Glutamatergic neuron (in vitro differentiated cells): ENCODE data around the gene ITGA2. TPM values are rescaled to one million over a fixed set of nuclear protein-coding genes. Genes with fewer than 3 reads are reported as not detected.

Experiments used
- DNase-seq: peaks from one replicate; pipeline ENCODE4 v3.0.0; 2022
- H3K27ac Mint-ChIP-seq: one replicate; pipeline ENCODE4 v1.8.0; 2020; ENCODE audit warnings: mild to moderate bottlenecking, mixed read lengths, inconsistent platforms; ENCODE audit not compliant: unreplicated experiment
- H3K27me3 Mint-ChIP-seq: one replicate; pipeline ENCODE4 v1.8.0; 2020; ENCODE audit warnings: mild to moderate bottlenecking, moderate library complexity, mixed read lengths, inconsistent platforms; ENCODE audit not compliant: unreplicated experiment
- H3K36me3 Mint-ChIP-seq: one replicate; pipeline ENCODE4 v1.8.0; 2020; ENCODE audit warnings: mild to moderate bottlenecking, mixed read lengths, inconsistent platforms; ENCODE audit not compliant: unreplicated experiment
- H3K4me1 Mint-ChIP-seq: one replicate; pipeline ENCODE4 v1.8.0; 2020; ENCODE audit warnings: mild to moderate bottlenecking, low read depth, mixed read lengths, inconsistent platforms; ENCODE audit not compliant: unreplicated experiment
- H3K4me3 Mint-ChIP-seq: one replicate; pipeline ENCODE4 v1.8.0; 2020; ENCODE audit warnings: mild to moderate bottlenecking, mixed read lengths, inconsistent platforms; ENCODE audit not compliant: unreplicated experiment
- H3K9me3 Mint-ChIP-seq: one replicate; pipeline ENCODE4 v1.8.0; 2020; ENCODE audit warnings: mild to moderate bottlenecking, moderate library complexity, mixed read lengths, inconsistent platforms; ENCODE audit not compliant: unreplicated experiment
- total RNA-seq: library from RNA; stranded (reverse); fragmentation: NEBNext Ultra II Directional; extraction: Animal tissue kit (Norgen Biotek cat#: 25700); gene quantifications from one replicate; pipeline ENCODE4 v1.2.1, GENCODE V29; 2021; ENCODE audit not compliant: unreplicated experiment
- TF ChIP-seq, protein P1 (sequence below): fragments of 200-600 bp; sonication (generic); IDR thresholded peaks from one replicate; pipeline ENCODE4 v1.5.0; 2021; ENCODE audit not compliant: partially characterized antibody, unreplicated experiment

ITGA2 gene
- total RNA-seq, 1 donor from 2014 or later: not detected

DNA sequence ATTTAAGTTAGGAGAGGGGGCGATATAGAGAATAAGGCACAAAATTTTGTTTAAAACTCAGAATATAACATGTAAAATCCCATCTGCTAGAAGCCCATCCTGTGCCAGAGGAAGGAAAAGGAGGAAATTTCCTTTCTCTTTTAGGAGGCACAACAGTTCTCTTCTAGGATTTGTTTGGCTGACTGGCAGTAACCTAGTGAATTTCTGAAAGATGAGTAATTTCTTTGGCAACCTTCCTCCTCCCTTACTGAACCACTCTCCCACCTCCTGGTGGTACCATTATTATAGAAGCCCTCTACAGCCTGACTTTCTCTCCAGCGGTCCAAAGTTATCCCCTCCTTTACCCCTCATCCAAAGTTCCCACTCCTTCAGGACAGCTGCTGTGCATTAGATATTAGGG lies 102.1 kb downstream of the ITGA2 start:
- Mint-ChIP-seq H3K36me3 (no peaks in the 10 kb centered on the region), H3K9me3 (no peaks in the 10 kb centered on the region), H3K27ac (no peak overlapping the region), H3K4me1 (no peaks in the 10 kb centered on the region), H3K27me3 (no peaks in the 10 kb centered on the region), H3K4me3 (no peak overlapping the region)
- no peak for DNase-seq
- TF ChIP-seq, protein P1, sequence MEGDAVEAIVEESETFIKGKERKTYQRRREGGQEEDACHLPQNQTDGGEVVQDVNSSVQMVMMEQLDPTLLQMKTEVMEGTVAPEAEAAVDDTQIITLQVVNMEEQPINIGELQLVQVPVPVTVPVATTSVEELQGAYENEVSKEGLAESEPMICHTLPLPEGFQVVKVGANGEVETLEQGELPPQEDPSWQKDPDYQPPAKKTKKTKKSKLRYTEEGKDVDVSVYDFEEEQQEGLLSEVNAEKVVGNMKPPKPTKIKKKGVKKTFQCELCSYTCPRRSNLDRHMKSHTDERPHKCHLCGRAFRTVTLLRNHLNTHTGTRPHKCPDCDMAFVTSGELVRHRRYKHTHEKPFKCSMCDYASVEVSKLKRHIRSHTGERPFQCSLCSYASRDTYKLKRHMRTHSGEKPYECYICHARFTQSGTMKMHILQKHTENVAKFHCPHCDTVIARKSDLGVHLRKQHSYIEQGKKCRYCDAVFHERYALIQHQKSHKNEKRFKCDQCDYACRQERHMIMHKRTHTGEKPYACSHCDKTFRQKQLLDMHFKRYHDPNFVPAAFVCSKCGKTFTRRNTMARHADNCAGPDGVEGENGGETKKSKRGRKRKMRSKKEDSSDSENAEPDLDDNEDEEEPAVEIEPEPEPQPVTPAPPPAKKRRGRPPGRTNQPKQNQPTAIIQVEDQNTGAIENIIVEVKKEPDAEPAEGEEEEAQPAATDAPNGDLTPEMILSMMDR: no peak

DNA sequence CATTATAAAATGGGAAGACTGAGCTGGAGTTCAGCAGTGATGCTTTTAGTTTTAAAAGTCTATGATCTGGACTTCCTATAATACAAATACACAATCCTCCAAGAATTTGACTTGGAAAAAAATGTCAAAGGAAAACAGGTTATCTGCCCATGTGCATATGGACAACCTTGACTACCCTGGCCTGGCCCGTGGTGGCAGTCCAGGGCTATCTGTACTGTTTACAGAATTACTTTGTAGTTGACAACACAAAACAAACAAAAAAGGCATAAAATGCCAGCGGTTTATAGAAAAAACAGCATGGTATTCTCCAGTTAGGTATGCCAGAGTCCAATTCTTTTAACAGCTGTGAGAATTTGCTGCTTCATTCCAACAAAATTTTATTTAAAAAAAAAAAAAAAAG lies 103.1 kb downstream of the ITGA2 start:
- Mint-ChIP-seq H3K36me3 (no peaks in the 10 kb centered on the region), H3K4me1 (no peaks in the 10 kb centered on the region), H3K27ac (no peak overlapping the region), H3K27me3 (no peaks in the 10 kb centered on the region), H3K4me3 (no peak overlapping the region), H3K9me3 (no peaks in the 10 kb centered on the region)
- no peak for DNase-seq
- TF ChIP-seq, protein P1: no peak

DNA sequence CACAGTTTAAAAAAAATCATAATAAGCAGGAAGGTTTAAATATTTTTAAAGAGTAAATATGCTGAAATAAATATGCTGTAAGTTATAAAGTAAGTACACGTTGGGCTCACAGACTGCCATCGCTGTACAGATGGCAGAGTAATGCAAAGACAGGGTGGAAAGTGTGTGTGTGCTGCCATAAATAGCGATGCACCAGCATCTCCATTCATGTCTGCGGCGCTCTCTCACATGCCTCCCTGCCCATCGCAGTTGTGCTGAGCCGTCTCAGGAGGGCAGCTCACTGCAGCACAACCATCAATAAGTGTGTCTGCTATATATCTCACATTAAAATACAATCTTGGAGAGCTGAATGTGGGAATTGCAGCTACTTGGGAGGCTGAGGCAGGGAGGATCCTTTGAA lies 106.1 kb downstream of the ITGA2 start:
- H3K27ac Mint-ChIP-seq: no peak overlapping the region
- no peak overlapping the region for H3K4me3 Mint-ChIP-seq
- peaks cover 10% of the 10 kb centered on the region for H3K4me1 Mint-ChIP-seq
- H3K9me3 Mint-ChIP-seq: no peaks in the 10 kb centered on the region
- H3K27me3 Mint-ChIP-seq: no peaks in the 10 kb centered on the region
- TF ChIP-seq, protein P1: no peak
- H3K36me3 Mint-ChIP-seq: no peaks in the 10 kb centered on the region
- no peak for DNase-seq

DNA sequence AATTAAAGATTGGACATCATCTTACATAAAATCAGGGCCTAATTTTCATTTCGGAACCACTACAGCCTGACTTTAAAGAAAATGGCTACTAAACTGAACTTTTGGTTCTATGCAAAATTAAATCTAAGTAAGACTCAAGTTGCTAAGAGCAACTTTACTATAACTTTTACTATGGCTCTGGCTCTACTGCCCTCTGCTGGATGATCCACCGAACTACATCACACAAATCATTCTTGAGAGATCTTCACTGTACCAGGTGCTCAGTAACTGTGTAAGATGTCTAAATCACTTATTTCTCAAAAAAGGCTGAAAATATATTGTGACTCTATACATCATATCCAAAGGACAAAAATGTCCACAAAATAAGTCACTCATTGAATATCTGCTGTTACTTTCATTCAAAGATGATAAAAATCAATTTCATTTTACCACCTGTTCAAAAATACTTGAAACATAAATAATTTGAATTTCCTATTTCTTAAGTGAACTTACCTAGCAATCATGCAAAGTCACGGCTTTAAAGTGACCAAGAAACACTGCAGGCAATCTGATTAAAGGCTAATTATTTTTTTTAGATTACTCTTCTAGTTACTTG lies 106.9 kb downstream of the ITGA2 start:
- TF ChIP-seq, protein P1: peak; percentile 96
- no peaks in the 10 kb centered on the region for H3K36me3 Mint-ChIP-seq
- peak; percentile 46 for DNase-seq
- no peaks in the 10 kb centered on the region for H3K27me3 Mint-ChIP-seq
- peaks cover 10% of the 10 kb centered on the region for H3K4me1 Mint-ChIP-seq
- H3K4me3 Mint-ChIP-seq: no peak overlapping the region
- H3K27ac Mint-ChIP-seq: no peak overlapping the region
- no peaks in the 10 kb centered on the region for H3K9me3 Mint-ChIP-seq

DNA sequence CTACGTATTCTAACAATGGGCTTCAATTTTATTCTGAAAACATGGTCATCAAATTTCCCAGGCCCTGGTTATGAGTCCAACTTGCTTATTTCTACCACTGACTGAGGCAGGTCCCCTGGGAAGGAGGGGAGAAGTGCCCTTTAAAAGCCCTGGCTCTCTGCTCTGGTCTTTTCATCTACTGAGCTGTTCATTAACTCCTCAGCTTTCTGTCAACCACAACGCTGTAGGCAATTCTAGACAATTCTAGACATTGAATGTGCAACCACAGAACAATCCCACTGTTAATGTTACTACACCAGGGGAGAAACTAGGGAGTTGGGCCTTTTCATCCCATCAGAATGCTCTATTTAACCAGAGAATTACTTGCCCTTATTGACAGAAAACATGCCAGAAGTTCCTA lies 110.4 kb downstream of the ITGA2 start:
- Mint-ChIP-seq H3K4me1 (peaks cover 10% of the 10 kb centered on the region), H3K27me3 (no peaks in the 10 kb centered on the region), H3K36me3 (no peaks in the 10 kb centered on the region), H3K9me3 (no peaks in the 10 kb centered on the region), H3K4me3 (no peak overlapping the region), H3K27ac (peak overlapping the region; percentile 10)
- TF ChIP-seq, protein P1: no peak
- DNase-seq: no peak
